Skeletal muscle satellite cell (primary cell): ENCODE measurements around the gene CTSL.

Experiments used
- H3K27me3 ChIP-seq: 2 replicates; pipeline ENCODE4 v1.7.0; 2013; ENCODE audit warnings: low read length; ENCODE audit not compliant: control insufficient read depth, insufficient read depth
- H3K36me3 ChIP-seq: 2 replicates; pipeline ENCODE4 v1.7.0; 2013; ENCODE audit warnings: mild to moderate bottlenecking, control low read depth, low read length; ENCODE audit not compliant: insufficient read depth
- H3K4me1 ChIP-seq: 2 replicates; pipeline ENCODE4 v1.7.0; 2013; ENCODE audit warnings: low read length; ENCODE audit not compliant: control insufficient read depth, insufficient read depth
- H3K4me2 ChIP-seq: 2 replicates; pipeline ENCODE4 v1.7.0; 2013; ENCODE audit warnings: mild to moderate bottlenecking, low read length
- H3K4me3 ChIP-seq: 2 replicates; pipeline ENCODE4 v1.7.0; 2013; ENCODE audit warnings: low read length
- H3K9ac ChIP-seq: 2 replicates; pipeline ENCODE4 v1.7.0; 2013; ENCODE audit warnings: mild to moderate bottlenecking, low read depth, low read length, moderate library complexity
- H3K9me3 ChIP-seq: replicated peaks from 2 replicates; pipeline ENCODE4 v1.7.0; 2013; ENCODE audit warnings: mild to moderate bottlenecking, control low read depth, low read length

Gene CTSL

GRCh38 chr9:87685441-87685840, 40.5 kb upstream of the CTSL start:
- Histone ChIP-seq H3K4me2 (peak overlapping the region; percentile 23), H3K36me3 (peaks cover 24% of the 10 kb centered on the region), H3K4me3 (no peak overlapping the region), H3K9me3 (no peaks in the 10 kb centered on the region), H3K27me3 (no peaks in the 10 kb centered on the region), H3K9ac (no peak overlapping the region), H3K4me1 (peaks cover 15% of the 10 kb centered on the region)

DNA sequence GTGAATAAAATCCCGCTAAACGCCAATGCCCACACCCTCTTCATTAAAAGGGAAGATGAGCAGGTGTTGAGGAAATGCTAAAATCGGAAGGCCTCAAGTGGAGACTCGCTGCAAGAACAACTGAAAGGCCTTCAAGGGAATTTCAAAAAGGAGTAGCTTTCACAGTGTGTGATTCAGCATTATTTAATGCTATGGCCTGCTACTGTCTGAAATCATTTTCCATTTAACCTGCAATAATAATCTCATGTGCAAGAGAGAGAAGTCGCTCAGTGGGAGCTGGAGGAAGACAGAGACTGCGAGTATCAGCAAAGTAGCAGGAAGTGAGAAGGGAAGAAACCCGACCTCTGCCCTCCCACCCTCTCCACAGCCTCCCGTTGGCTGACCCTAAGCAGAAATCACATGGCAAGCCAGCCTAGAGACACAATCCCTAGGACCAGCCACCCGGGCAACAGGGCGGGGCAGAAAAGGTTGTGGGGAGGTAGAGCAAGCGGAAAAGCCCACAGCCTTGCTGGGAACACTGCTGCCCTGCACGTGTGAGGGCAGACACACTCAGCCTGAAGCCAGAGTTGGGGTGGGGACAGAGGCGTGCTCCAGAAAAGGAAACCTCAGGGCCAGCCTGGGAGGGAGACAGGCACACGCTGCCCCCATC, 39.9 kb upstream of the CTSL start:
- Histone ChIP-seq H3K36me3 (peaks cover 24% of the 10 kb centered on the region), H3K9ac (no peak overlapping the region), H3K9me3 (no peaks in the 10 kb centered on the region), H3K27me3 (no peaks in the 10 kb centered on the region), H3K4me3 (no peak overlapping the region), H3K4me2 (peak overlapping the region; percentile 23), H3K4me1 (peaks cover 15% of the 10 kb centered on the region)

- Histone ChIP-seq H3K4me3 (no peak overlapping the region), H3K4me1 (peaks cover 15% of the 10 kb centered on the region), H3K4me2 (no peak overlapping the region), H3K9ac (no peak overlapping the region), H3K36me3 (peaks cover 22% of the 10 kb centered on the region), H3K27me3 (no peaks in the 10 kb centered on the region), H3K9me3 (no peaks in the 10 kb centered on the region)
Observed at GRCh38 chr9:87686520-87687090, 39.3 kb upstream of the CTSL start.

DNA sequence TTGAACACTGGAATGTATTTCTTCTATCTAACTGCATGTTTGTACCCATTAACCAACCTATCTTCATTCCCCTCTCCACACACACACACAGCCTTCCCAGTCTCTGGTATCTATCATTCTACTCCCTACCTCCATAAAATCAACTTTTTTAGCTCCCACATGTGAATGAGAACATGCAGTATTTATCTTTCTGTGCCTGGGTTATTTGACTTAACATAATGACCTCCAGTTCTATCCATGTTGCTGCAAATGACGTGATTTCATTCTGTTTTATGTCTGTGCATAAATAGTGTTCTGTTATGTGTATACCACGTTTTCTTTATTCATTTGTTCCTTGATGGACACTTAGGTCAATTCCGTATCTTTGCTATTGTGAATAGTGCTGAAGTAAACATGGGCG, 38.7 kb upstream of the CTSL start:
- Histone ChIP-seq H3K4me3 (no peak overlapping the region), H3K36me3 (peaks cover 16% of the 10 kb centered on the region), H3K27me3 (no peaks in the 10 kb centered on the region), H3K9me3 (no peaks in the 10 kb centered on the region), H3K9ac (no peak overlapping the region), H3K4me1 (peaks cover 15% of the 10 kb centered on the region), H3K4me2 (no peak overlapping the region)

DNA sequence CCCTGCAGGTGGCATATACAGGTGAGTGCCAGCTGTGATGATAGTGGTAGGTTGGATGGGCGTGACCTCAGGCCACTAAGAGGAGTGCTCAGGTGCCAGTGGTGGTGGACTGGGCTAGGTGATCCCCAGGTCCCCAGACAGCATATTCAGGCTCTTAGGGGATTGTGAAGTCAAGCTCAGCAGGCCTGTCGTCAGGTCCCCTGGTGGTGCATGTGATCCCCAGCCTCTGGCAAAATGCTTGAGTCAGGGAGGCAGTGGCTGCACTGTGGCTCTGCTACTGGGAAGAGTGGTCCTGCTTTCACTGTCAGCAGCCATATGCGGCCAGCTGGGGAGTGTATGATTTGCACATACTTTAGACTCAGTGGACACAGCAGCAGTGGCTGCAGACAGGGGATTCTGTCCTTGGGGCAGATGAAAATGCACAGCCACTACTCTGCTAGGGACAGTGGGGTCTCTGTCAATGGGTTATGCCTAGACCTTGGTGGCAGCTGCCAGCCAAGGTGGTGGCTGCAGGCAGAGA, 31.6 kb upstream of the CTSL start:
- no peaks in the 10 kb centered on the region for H3K27me3 ChIP-seq
- no peak overlapping the region for H3K4me2 ChIP-seq
- H3K9ac ChIP-seq: no peak overlapping the region
- no peaks in the 10 kb centered on the region for H3K4me1 ChIP-seq
- peaks cover 21% of the 10 kb centered on the region for H3K36me3 ChIP-seq
- no peaks in the 10 kb centered on the region for H3K9me3 ChIP-seq
- no peak overlapping the region for H3K4me3 ChIP-seq

DNA sequence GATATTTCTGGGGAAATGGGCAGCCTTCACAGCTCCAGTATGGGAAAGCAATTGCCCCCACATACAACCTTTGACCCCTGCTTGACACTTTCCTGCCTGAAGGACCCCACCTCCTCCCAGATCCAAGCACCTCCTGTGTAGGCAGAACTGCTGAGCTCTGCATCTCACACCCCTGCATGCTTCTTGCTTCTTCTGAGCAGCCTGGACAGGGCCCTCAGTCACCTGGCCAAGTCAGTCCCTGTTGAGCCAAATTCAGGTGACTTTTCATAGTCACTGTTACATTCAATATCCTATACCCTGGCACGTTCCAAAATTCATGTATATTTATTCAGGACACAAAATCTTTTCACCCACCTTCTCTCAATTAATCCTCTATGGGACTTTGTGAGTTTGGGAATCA, 30.4 kb upstream of the CTSL start:
- Histone ChIP-seq H3K4me2 (no peak overlapping the region), H3K9me3 (no peaks in the 10 kb centered on the region), H3K36me3 (peaks cover 23% of the 10 kb centered on the region), H3K4me1 (no peaks in the 10 kb centered on the region), H3K4me3 (no peak overlapping the region), H3K9ac (no peak overlapping the region), H3K27me3 (no peaks in the 10 kb centered on the region)

DNA sequence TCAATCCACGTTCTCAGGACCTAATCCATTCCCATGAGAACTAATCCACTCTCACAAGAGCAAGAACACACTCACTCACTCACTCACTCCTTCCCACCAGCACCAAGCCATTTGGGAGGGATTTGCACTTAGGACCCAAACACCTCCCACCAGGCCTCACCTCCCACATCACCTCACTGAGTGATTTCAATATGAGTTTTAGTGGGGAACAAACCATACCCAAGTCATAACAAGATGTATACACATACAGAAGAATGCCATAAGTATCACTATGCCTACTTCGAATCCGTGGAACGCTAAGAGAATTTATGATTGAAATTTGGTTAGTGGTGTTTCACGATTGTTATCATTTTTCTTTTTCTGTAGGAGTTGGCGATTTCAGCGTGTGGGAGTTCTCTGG, 29.3 kb upstream of the CTSL start:
- Histone ChIP-seq H3K9me3 (no peaks in the 10 kb centered on the region), H3K9ac (no peak overlapping the region), H3K4me3 (no peak overlapping the region), H3K27me3 (no peaks in the 10 kb centered on the region), H3K4me2 (no peak overlapping the region), H3K36me3 (peaks cover 23% of the 10 kb centered on the region), H3K4me1 (no peaks in the 10 kb centered on the region)

GRCh38 chr9:87698069-87698809, 27.7 kb upstream of the CTSL start:
- Histone ChIP-seq H3K4me3 (no peak overlapping the region), H3K4me1 (no peaks in the 10 kb centered on the region), H3K9me3 (no peaks in the 10 kb centered on the region), H3K36me3 (peaks cover 32% of the 10 kb centered on the region), H3K27me3 (no peaks in the 10 kb centered on the region), H3K4me2 (no peak overlapping the region), H3K9ac (no peak overlapping the region)

- H3K9ac ChIP-seq: no peak overlapping the region
- H3K9me3 ChIP-seq: no peaks in the 10 kb centered on the region
- H3K27me3 ChIP-seq: no peaks in the 10 kb centered on the region
- H3K36me3 ChIP-seq: peaks cover 32% of the 10 kb centered on the region
- no peak overlapping the region for H3K4me2 ChIP-seq
- no peaks in the 10 kb centered on the region for H3K4me1 ChIP-seq
- H3K4me3 ChIP-seq: no peak overlapping the region
Observed at GRCh38 chr9:87699835-87700234, 26.1 kb upstream of the CTSL start.

GRCh38 chr9:87701491-87701890, 24.4 kb upstream of the CTSL start:
- Histone ChIP-seq H3K4me3 (no peak overlapping the region), H3K36me3 (peaks cover 38% of the 10 kb centered on the region), H3K4me2 (no peak overlapping the region), H3K9me3 (no peaks in the 10 kb centered on the region), H3K4me1 (no peaks in the 10 kb centered on the region), H3K9ac (no peak overlapping the region), H3K27me3 (no peaks in the 10 kb centered on the region)

- no peaks in the 10 kb centered on the region for H3K27me3 ChIP-seq
- H3K4me1 ChIP-seq: no peaks in the 10 kb centered on the region
- no peaks in the 10 kb centered on the region for H3K9me3 ChIP-seq
- peaks cover 37% of the 10 kb centered on the region for H3K36me3 ChIP-seq
- no peak overlapping the region for H3K4me2 ChIP-seq
- H3K9ac ChIP-seq: no peak overlapping the region
- H3K4me3 ChIP-seq: no peak overlapping the region
Observed at GRCh38 chr9:87701931-87702421, 23.9 kb upstream of the CTSL start.
